Measurements from ENCODE around the gene ZNF367.

GRCh38 chr9:96342571-96343245 is 75.5 kb downstream of the ZNF367 start:
- TF ChIP-seq POLR2AphosphoS5 (IDR thresholded peaks at IDR 0.05; ENCODE audit: borderline replicate concordance, low read depth, low read length) = no peak
- no peak for TF ChIP-seq EZH2 (IDR thresholded peaks at IDR 0.05)
